ENCODE measurements around the gene ALOX5. TPM values are rescaled to one million over a fixed set of nuclear protein-coding genes. Genes with fewer than 3 reads are reported as not detected.
"Not testable (repeated sequence)": the region's sequence is repeated elsewhere in the genome, so short reads cannot be mapped to it uniquely, and the experiment has no call there.

Gene ALOX5
- total and polyA plus RNA-seq, 7 donors = 1.6 to 3.1 (median 2.0) TPM

- WGBS, 3 donors = 39 to 61% (median 40%) methylated on average over 5 of the region's 5 CpGs
- peak in 1 of 2 donors; percentile 52 for DNase-seq
- Histone ChIP-seq H3K27me3 (ENCODE audit: insufficient read depth in 3 of 3, low read length in 2 of 3) (peaks cover 0 to 16% (median 3%) of the 10 kb centered on the region in 3 donors), H3K4me3 (no peak overlapping the region), H3K9me3 (no peaks in the 10 kb centered on the region), H3K4me1 (no peaks in the 10 kb centered on the region), H3K36me3 (ENCODE audit: insufficient read depth in 1 of 2, low read depth in 1 of 2) (no peaks in the 10 kb centered on the region), H3K27ac (no peak overlapping the region)
- intact Hi-C loops (cut with DNase I) = no loop called here
- no peak for ATAC-seq
- TF ChIP-seq CTCF (IDR thresholded peaks at IDR 0.05) = no peak
These were observed 34.7 kb downstream of the ALOX5 start for GRCh38 chr10:45408421-45409319.

GRCh38 chr10:45409347-45409746 lies 35.3 kb downstream of the ALOX5 start:
- H3K36me3 ChIP-seq (ENCODE audit: insufficient read depth in 1 of 2, low read depth in 1 of 2); ATAC-seq; H3K9me3 ChIP-seq; H3K27ac ChIP-seq; H3K4me3 ChIP-seq; H3K4me1 ChIP-seq; intact Hi-C loops (cut with DNase I); DNase-seq: not testable (repeated sequence)
- peaks cover 0 to 16% (median 3%) of the 10 kb centered on the region in 3 donors for H3K27me3 ChIP-seq (ENCODE audit: insufficient read depth in 3 of 3, low read length in 2 of 3)

- H3K9me3 ChIP-seq = no peaks in the 10 kb centered on the region
- H3K4me3 ChIP-seq = no peak overlapping the region
- DNase-seq (no peak), ATAC-seq (no peak)
- H3K27me3 ChIP-seq (ENCODE audit: insufficient read depth in 3 of 3, low read length in 2 of 3) = peaks cover 0 to 16% (median 2%) of the 10 kb centered on the region in 3 donors
- 74 to 83% (median 80%) methylated on average over 1 of the region's 1 CpG for WGBS, 3 donors
- H3K27ac ChIP-seq = no peak overlapping the region
- no peaks in the 10 kb centered on the region for H3K4me1 ChIP-seq
- TF ChIP-seq CTCF (IDR thresholded peaks at IDR 0.05) = no peak
- intact Hi-C loops (cut with DNase I) = no loop called here
- H3K36me3 ChIP-seq (ENCODE audit: insufficient read depth in 1 of 2, low read depth in 1 of 2) = no peaks in the 10 kb centered on the region
These were observed 35.8 kb downstream of the ALOX5 start for GRCh38 chr10:45409782-45410181.

- Histone ChIP-seq H3K4me3 (no peak overlapping the region), H3K4me1 (no peaks in the 10 kb centered on the region), H3K36me3 (ENCODE audit: insufficient read depth in 1 of 2, low read depth in 1 of 2) (no peaks in the 10 kb centered on the region), H3K9me3 (no peaks in the 10 kb centered on the region), H3K27me3 (ENCODE audit: insufficient read depth in 3 of 3, low read length in 2 of 3) (peaks cover 0 to 17% (median 2%) of the 10 kb centered on the region in 3 donors), H3K27ac (no peak overlapping the region)
- TF ChIP-seq CTCF (IDR thresholded peaks at IDR 0.05) = no peak
- DNase-seq (no peak), ATAC-seq (no peak)
- intact Hi-C loops (cut with DNase I) = no loop called here
- WGBS, 3 donors = 83 to 86% (median 84%) methylated on average over 2 of the region's 2 CpGs
These were observed 36.4 kb downstream of the ALOX5 start for GRCh38 chr10:45410489-45410806.

GRCh38 chr10:45410807-45411606 lies 37.0 kb downstream of the ALOX5 start:
- Histone ChIP-seq H3K27me3 (ENCODE audit: insufficient read depth in 3 of 3, low read length in 2 of 3) (peaks cover 0 to 18% (median 2%) of the 10 kb centered on the region in 3 donors), H3K4me3 (no peak overlapping the region), H3K4me1 (no peaks in the 10 kb centered on the region), H3K27ac (no peak overlapping the region), H3K36me3 (ENCODE audit: insufficient read depth in 1 of 2, low read depth in 1 of 2) (no peaks in the 10 kb centered on the region), H3K9me3 (no peaks in the 10 kb centered on the region)
- 71 to 76% (median 74%) methylated on average over 6 of the region's 6 CpGs for WGBS, 3 donors
- intact Hi-C loops (cut with DNase I) = no loop called here
- TF ChIP-seq CTCF (IDR thresholded peaks at IDR 0.05) = no peak
- ATAC-seq = no peak
- DNase-seq = no peak

Data from psoas muscle (tissue), 8 donors.